GM12878 (cell line): ENCODE data around the gene MAZ. TPM values are rescaled to one million over a fixed set of nuclear protein-coding genes. Genes with fewer than 3 reads are reported as not detected.

ENCODE experiments used
- ATF7 ChIP-seq: fragments of 450-650 bp; IDR thresholded peaks from 2 replicates; pipeline ENCODE4 v1.6.1; 2016; ENCODE audit warnings: low read depth, mild to moderate bottlenecking
- BMI1 ChIP-seq: fragments of 450-650 bp; IDR thresholded peaks from 2 replicates; pipeline ENCODE4 v1.6.1; 2016; ENCODE audit warnings: mild to moderate bottlenecking, moderate library complexity, borderline replicate concordance
- BRCA1 ChIP-seq: IDR thresholded peaks from 2 replicates; pipeline ENCODE4 v1.6.1; 2011; ENCODE audit warnings: low read depth, low read length, improper control_type of control experiment
- CHD2 ChIP-seq: IDR thresholded peaks from 2 replicates; pipeline ENCODE4 v1.6.1; 2011; ENCODE audit warnings: low read depth, low read length, improper control_type of control experiment, borderline replicate concordance
- FOXK2 ChIP-seq: fragments of 450-650 bp; IDR thresholded peaks from 2 replicates; pipeline ENCODE4 v1.6.1; 2017; ENCODE audit warnings: mild to moderate bottlenecking, moderate library complexity
- IKZF2 ChIP-seq, 2 experiments: fragments of 450-650 bp; IDR thresholded peaks; 2 replicates each; pipeline ENCODE4 v1.6.1; 2017; ENCODE audit warnings: mild to moderate bottlenecking in 2 of 2, moderate library complexity in 2 of 2
- JUNB ChIP-seq: IDR thresholded peaks from 2 replicates; pipeline ENCODE4 v1.6.1; 2016; ENCODE audit warnings: antibody characterized with exemption, mild to moderate bottlenecking
- NFXL1 ChIP-seq: fragments of 450-650 bp; IDR thresholded peaks from 2 replicates; pipeline ENCODE4 v1.6.1; 2017; ENCODE audit warnings: antibody characterized with exemption, mild to moderate bottlenecking, borderline replicate concordance
- NR2C2 ChIP-seq: IDR thresholded peaks from 2 replicates; pipeline ENCODE4 v1.6.1; 2011; ENCODE audit warnings: borderline replicate concordance, low read depth; ENCODE audit not compliant: control insufficient read depth, insufficient read length
- RB1 ChIP-seq: fragments of 450-650 bp; formaldehyde crosslinking; IDR thresholded peaks from 2 replicates; pipeline ENCODE4 v1.6.1; 2017; ENCODE audit warnings: mild to moderate bottlenecking, borderline replicate concordance
- TBL1XR1 ChIP-seq: IDR thresholded peaks from 2 replicates; pipeline ENCODE4 v1.6.1; 2012; ENCODE audit warnings: low read depth, low read length, improper control_type of control experiment
- TCF12 ChIP-seq: IDR thresholded peaks from 2 replicates; pipeline ENCODE4 v1.6.1; 2011; ENCODE audit warnings: low read depth, mild to moderate bottlenecking, low read length
- polyA plus RNA-seq, 11 experiments: library from polyadenylated mRNA; depleted of rRNA in 4 of 11; unstranded in 6 of 11; stranded (reverse) in 5 of 11; fragments of >200 nt; fragmentation: Nextera tagmentation in 4 of 11; fragmentation: Illumina TruSeq in 1 of 11; extraction: Ambion mirVana in 4 of 11; extraction: Trizol in 1 of 11; gene quantifications; 1 replicate in 1 of 11; 2 replicates in 10 of 11; pipeline versions ENCODE4 v1.2.1 to v1.2.3, GENCODE V29; 2011 to 2016; ENCODE audit warnings: inconsistent platforms in 2 of 11, missing spikeins in 2 of 11, low read depth in 1 of 11
- total RNA-seq, 4 experiments: library from RNA; depleted of rRNA in 3 of 4; stranded (reverse); fragments of >200 nt in 3 of 4; fragmentation: Illumina TruSeq in 1 of 4; extraction: Trizol in 1 of 4; gene quantifications; 2 replicates each; pipeline versions ENCODE4 v1.2.1 to v1.2.3, GENCODE V29; 2013 to 2021
- TF ChIP-seq, protein P1 (sequence below): fragments of 450-650 bp; formaldehyde crosslinking; IDR thresholded peaks from 2 replicates; pipeline ENCODE4 v1.4.0; 2022; ENCODE audit warnings: mild to moderate bottlenecking, moderate library complexity
- TF ChIP-seq, protein P2 (sequence below): fragments of 450-650 bp; IDR thresholded peaks from 2 replicates; pipeline ENCODE4 v1.6.1; 2016; ENCODE audit warnings: mild to moderate bottlenecking
- TF ChIP-seq, protein P3 (sequence below): fragments of 450-650 bp; conservative IDR thresholded peaks from 2 replicates; pipeline ENCODE4 v1.6.1; 2017; ENCODE audit warnings: mild to moderate bottlenecking, moderate library complexity
- TF ChIP-seq, protein P4 (sequence below): fragments of 450-650 bp; IDR thresholded peaks from 2 replicates; pipeline ENCODE4 v1.6.1; 2017; ENCODE audit warnings: low read depth, mild to moderate bottlenecking, moderate library complexity
- TF ChIP-seq, protein P5 (sequence below): fragments of 150-350 bp; IDR thresholded peaks from 2 replicates; pipeline ENCODE4 v1.6.1; 2016; ENCODE audit warnings: low read depth, low read length

Gene MAZ
- total and polyA plus RNA-seq, 10 of the 15 experiments (the other 5 are each of a cell fraction or from before 2014, with no cell fraction given), result 23.9 to 309 (median 116) TPM

DNA sequence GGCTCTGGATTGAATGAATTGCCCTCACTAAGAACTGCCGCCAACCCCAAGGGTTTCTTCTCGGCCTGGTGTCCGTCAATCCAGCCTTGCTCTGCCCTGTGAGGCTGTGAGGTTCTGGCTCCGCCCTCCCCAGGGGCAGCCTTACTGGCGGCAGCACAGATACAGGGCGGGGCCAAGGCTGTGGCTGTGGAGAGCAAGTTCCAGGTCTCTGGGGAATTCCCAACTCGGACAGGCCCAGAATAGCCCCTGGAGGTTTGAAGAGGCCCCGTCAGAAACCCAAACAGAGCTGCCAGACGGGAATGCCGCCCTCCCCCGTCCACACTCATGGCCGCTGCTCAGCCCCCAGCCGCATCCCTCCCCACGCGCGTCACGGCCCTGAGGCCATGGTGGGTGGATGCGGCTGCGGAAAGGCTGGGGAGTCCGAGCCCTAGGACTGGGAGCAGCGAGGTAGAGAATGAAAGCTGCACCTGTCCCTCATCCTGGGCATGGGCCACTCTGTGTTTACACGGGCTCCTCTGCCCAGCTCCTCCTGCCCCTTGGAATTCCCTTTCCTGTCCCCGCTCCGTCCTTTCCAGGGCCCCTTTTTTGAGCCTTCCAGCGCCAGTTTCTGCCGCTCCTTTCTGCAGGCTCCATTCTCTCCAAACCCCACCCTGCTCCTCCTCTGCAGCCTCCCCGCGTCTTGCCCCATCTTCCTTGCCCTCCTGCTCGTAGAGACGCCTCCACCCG, 5.0 kb downstream of the MAZ start (continued):
- TF ChIP-seq TCF12 (no peak), RB1 (no peak), IKZF2 (IDR thresholded peaks at IDR 0.05) (peak; percentile 99), TBL1XR1 (no peak), ATF7 (no peak), BMI1 (no peak), NFXL1 (no peak), FOXK2 (no peak), JUNB (no peak), BRCA1 (no peak), CHD2 (peak; percentile 45; the same call in 1 of the 2 replicates), NR2C2 (no peak)
- TF ChIP-seq, protein P1, sequence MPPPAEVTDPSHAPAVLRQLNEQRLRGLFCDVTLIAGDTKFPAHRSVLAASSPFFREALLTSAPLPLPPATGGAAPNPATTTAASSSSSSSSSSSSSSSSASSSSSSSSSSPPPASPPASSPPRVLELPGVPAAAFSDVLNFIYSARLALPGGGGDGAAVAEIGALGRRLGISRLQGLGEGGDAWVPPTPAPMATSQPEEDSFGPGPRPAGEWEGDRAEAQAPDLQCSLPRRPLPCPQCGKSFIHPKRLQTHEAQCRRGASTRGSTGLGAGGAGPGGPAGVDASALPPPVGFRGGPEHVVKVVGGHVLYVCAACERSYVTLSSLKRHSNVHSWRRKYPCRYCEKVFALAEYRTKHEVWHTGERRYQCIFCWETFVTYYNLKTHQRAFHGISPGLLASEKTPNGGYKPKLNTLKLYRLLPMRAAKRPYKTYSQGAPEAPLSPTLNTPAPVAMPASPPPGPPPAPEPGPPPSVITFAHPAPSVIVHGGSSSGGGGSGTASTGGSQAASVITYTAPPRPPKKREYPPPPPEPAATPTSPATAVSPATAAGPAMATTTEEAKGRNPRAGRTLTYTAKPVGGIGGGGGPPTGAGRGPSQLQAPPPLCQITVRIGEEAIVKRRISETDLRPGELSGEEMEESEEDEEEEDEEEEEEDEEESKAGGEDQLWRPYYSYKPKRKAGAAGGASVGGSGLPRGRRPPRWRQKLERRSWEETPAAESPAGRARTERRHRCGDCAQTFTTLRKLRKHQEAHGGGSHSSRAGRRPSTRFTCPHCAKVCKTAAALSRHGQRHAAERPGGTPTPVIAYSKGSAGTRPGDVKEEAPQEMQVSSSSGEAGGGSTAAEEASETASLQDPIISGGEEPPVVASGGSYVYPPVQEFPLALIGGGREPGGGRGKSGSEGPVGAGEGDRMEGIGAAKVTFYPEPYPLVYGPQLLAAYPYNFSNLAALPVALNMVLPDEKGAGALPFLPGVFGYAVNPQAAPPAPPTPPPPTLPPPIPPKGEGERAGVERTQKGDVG (CRISPR knock-in tag), result no peak
- TF ChIP-seq, protein P2, sequence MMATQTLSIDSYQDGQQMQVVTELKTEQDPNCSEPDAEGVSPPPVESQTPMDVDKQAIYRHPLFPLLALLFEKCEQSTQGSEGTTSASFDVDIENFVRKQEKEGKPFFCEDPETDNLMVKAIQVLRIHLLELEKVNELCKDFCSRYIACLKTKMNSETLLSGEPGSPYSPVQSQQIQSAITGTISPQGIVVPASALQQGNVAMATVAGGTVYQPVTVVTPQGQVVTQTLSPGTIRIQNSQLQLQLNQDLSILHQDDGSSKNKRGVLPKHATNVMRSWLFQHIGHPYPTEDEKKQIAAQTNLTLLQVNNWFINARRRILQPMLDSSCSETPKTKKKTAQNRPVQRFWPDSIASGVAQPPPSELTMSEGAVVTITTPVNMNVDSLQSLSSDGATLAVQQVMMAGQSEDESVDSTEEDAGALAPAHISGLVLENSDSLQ, result peak; percentile 96
- TF ChIP-seq, protein P3, sequence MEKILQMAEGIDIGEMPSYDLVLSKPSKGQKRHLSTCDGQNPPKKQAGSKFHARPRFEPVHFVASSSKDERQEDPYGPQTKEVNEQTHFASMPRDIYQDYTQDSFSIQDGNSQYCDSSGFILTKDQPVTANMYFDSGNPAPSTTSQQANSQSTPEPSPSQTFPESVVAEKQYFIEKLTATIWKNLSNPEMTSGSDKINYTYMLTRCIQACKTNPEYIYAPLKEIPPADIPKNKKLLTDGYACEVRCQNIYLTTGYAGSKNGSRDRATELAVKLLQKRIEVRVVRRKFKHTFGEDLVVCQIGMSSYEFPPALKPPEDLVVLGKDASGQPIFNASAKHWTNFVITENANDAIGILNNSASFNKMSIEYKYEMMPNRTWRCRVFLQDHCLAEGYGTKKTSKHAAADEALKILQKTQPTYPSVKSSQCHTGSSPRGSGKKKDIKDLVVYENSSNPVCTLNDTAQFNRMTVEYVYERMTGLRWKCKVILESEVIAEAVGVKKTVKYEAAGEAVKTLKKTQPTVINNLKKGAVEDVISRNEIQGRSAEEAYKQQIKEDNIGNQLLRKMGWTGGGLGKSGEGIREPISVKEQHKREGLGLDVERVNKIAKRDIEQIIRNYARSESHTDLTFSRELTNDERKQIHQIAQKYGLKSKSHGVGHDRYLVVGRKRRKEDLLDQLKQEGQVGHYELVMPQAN, result 0 out of 2 replicates have a peak, but pooled peaks have one; percentile 14
- TF ChIP-seq, protein P4, sequence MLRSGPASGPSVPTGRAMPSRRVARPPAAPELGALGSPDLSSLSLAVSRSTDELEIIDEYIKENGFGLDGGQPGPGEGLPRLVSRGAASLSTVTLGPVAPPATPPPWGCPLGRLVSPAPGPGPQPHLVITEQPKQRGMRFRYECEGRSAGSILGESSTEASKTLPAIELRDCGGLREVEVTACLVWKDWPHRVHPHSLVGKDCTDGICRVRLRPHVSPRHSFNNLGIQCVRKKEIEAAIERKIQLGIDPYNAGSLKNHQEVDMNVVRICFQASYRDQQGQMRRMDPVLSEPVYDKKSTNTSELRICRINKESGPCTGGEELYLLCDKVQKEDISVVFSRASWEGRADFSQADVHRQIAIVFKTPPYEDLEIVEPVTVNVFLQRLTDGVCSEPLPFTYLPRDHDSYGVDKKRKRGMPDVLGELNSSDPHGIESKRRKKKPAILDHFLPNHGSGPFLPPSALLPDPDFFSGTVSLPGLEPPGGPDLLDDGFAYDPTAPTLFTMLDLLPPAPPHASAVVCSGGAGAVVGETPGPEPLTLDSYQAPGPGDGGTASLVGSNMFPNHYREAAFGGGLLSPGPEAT, result peak; percentile 91; the same call in 1 of the 2 replicates
- TF ChIP-seq, protein P5, sequence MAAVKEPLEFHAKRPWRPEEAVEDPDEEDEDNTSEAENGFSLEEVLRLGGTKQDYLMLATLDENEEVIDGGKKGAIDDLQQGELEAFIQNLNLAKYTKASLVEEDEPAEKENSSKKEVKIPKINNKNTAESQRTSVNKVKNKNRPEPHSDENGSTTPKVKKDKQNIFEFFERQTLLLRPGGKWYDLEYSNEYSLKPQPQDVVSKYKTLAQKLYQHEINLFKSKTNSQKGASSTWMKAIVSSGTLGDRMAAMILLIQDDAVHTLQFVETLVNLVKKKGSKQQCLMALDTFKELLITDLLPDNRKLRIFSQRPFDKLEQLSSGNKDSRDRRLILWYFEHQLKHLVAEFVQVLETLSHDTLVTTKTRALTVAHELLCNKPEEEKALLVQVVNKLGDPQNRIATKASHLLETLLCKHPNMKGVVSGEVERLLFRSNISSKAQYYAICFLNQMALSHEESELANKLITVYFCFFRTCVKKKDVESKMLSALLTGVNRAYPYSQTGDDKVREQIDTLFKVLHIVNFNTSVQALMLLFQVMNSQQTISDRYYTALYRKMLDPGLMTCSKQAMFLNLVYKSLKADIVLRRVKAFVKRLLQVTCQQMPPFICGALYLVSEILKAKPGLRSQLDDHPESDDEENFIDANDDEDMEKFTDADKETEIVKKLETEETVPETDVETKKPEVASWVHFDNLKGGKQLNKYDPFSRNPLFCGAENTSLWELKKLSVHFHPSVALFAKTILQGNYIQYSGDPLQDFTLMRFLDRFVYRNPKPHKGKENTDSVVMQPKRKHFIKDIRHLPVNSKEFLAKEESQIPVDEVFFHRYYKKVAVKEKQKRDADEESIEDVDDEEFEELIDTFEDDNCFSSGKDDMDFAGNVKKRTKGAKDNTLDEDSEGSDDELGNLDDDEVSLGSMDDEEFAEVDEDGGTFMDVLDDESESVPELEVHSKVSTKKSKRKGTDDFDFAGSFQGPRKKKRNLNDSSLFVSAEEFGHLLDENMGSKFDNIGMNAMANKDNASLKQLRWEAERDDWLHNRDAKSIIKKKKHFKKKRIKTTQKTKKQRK, result no peak
